AG09309 (cell line): ENCODE data around the gene DHX29.

ENCODE experiments used
- DNase-seq: peaks from one replicate; pipeline ENCODE4 v3.0.0-alpha.2; 2010; ENCODE audit warnings: low read depth
- H3K4me3 ChIP-seq: 2 replicates; pipeline ENCODE4 v1.5.1; 2011; ENCODE audit warnings: mild to moderate bottlenecking, low read depth, low read length, moderate library complexity; ENCODE audit not compliant: control insufficient read depth
- CTCF ChIP-seq: IDR thresholded peaks from 2 replicates; pipeline ENCODE4 v1.5.1; 2011; ENCODE audit warnings: mild to moderate bottlenecking, low read depth, low read length, inconsistent platforms; ENCODE audit not compliant: insufficient read depth, control insufficient read depth; ENCODE audit errors: missing control alignments

DHX29 gene

GRCh38 chr5:55343609-55344008 lies 36.1 kb upstream of the DHX29 start:
- H3K4me3 ChIP-seq, result no peak overlapping the region
- DNase-seq, result no peak
- TF ChIP-seq CTCF, result no peak

GRCh38 chr5:55343107-55343506 lies 35.6 kb upstream of the DHX29 start:
- no peak for DNase-seq
- no peak overlapping the region for H3K4me3 ChIP-seq
- no peak for TF ChIP-seq CTCF

GRCh38 chr5:55338810-55339243 lies 31.3 kb upstream of the DHX29 start:
- no peak for DNase-seq
- no peak overlapping the region for H3K4me3 ChIP-seq
- TF ChIP-seq CTCF, result no peak

GRCh38 chr5:55338092-55338613 lies 30.7 kb upstream of the DHX29 start:
- no peak overlapping the region for H3K4me3 ChIP-seq
- TF ChIP-seq CTCF, result no peak
- no peak for DNase-seq

GRCh38 chr5:55333811-55334210 lies 26.3 kb upstream of the DHX29 start:
- no peak for TF ChIP-seq CTCF
- DNase-seq, result no peak
- no peak overlapping the region for H3K4me3 ChIP-seq

GRCh38 chr5:55333017-55333416 lies 25.5 kb upstream of the DHX29 start:
- no peak for DNase-seq
- no peak overlapping the region for H3K4me3 ChIP-seq
- TF ChIP-seq CTCF, result no peak

GRCh38 chr5:55331321-55331720 lies 23.8 kb upstream of the DHX29 start:
- DNase-seq, result no peak
- TF ChIP-seq CTCF, result no peak
- H3K4me3 ChIP-seq, result no peak overlapping the region
